ENCODE data around the gene FOXC1. TPM values are rescaled to one million over a fixed set of nuclear protein-coding genes. Genes with fewer than 3 reads are reported as not detected.

Gene FOXC1
- total RNA-seq, 4 donors from 2014 or later, result 3.1 to 16.9 (median 7.2) TPM

- H3K9me3 ChIP-seq, result no peaks in the 10 kb centered on the region
- H3K36me3 ChIP-seq, result no peaks in the 10 kb centered on the region
- peaks cover 0 to 29% (median 0%) of the 10 kb centered on the region in 3 donors for H3K4me1 ChIP-seq
- no peak for ATAC-seq
- TF ChIP-seq POLR2A (IDR thresholded peaks at IDR 0.05) (no peak), EP300 (IDR thresholded peaks at IDR 0.05) (no peak), POLR2AphosphoS5 (IDR thresholded peaks at IDR 0.05) (no peak), CTCF (IDR thresholded peaks at IDR 0.05) (no peak)
- H3K27me3 ChIP-seq, result peaks cover 8% of the 10 kb centered on the region
- 84 to 88% methylated on average over 9 to 11 of the region's 19 CpGs for WGBS, 2 donors (ENCODE audit: low coverage in 1 of 2)
- no peak overlapping the region for H3K27ac ChIP-seq
- no peak overlapping the region for H3K4me3 ChIP-seq
These were observed 31.6 kb upstream of the FOXC1 start for GRCh38 chr6:1577896-1578745.

- Histone ChIP-seq H3K36me3 (no peaks in the 10 kb centered on the region), H3K4me3 (no peak overlapping the region), H3K9me3 (no peaks in the 10 kb centered on the region), H3K27me3 (peaks cover 8% of the 10 kb centered on the region), H3K4me1 (peaks cover 0 to 22% (median 0%) of the 10 kb centered on the region in 3 donors), H3K27ac (no peak overlapping the region)
- no peak for ATAC-seq
- WGBS, 2 donors (ENCODE audit: low coverage in 1 of 2), result 85% methylated on average over 5 of the region's 5 CpGs; no CpG with 5 or more reads in 1 of the 2 donors
- TF ChIP-seq POLR2A (IDR thresholded peaks at IDR 0.05) (no peak), CTCF (IDR thresholded peaks at IDR 0.05) (no peak), POLR2AphosphoS5 (IDR thresholded peaks at IDR 0.05) (no peak), EP300 (IDR thresholded peaks at IDR 0.05) (no peak)
These were observed 30.6 kb upstream of the FOXC1 start for GRCh38 chr6:1579096-1579495.

- no peaks in the 10 kb centered on the region for H3K36me3 ChIP-seq
- no peaks in the 10 kb centered on the region for H3K9me3 ChIP-seq
- 88 to 91% methylated on average over 3 to 4 of the region's 6 CpGs for WGBS, 2 donors (ENCODE audit: low coverage in 1 of 2)
- no peak for ATAC-seq
- no peak overlapping the region for H3K27ac ChIP-seq
- peaks cover 8% of the 10 kb centered on the region for H3K27me3 ChIP-seq
- peaks cover 0 to 12% (median 0%) of the 10 kb centered on the region in 3 donors for H3K4me1 ChIP-seq
- TF ChIP-seq POLR2A (IDR thresholded peaks at IDR 0.05) (no peak), POLR2AphosphoS5 (IDR thresholded peaks at IDR 0.05) (no peak), CTCF (IDR thresholded peaks at IDR 0.05) (no peak), EP300 (IDR thresholded peaks at IDR 0.05) (no peak)
- H3K4me3 ChIP-seq, result no peak overlapping the region
These were observed 29.6 kb upstream of the FOXC1 start for GRCh38 chr6:1580109-1580508.

GRCh38 chr6:1580585-1580984 is 29.1 kb upstream of the FOXC1 start:
- Histone ChIP-seq H3K27me3 (peaks cover 8% of the 10 kb centered on the region), H3K27ac (no peak overlapping the region), H3K4me1 (peaks cover 0 to 7% (median 0%) of the 10 kb centered on the region in 3 donors), H3K9me3 (no peaks in the 10 kb centered on the region), H3K4me3 (no peak overlapping the region), H3K36me3 (no peaks in the 10 kb centered on the region)
- no peak for ATAC-seq
- TF ChIP-seq POLR2AphosphoS5 (IDR thresholded peaks at IDR 0.05) (no peak), POLR2A (IDR thresholded peaks at IDR 0.05) (no peak), CTCF (IDR thresholded peaks at IDR 0.05) (no peak), EP300 (IDR thresholded peaks at IDR 0.05) (no peak)
- WGBS, 2 donors (ENCODE audit: low coverage in 1 of 2), result 86 to 88% methylated on average over 1 to 9 of the region's 9 CpGs
